Right lung (tissue), 5 donors: Measurements from ENCODE around the gene KCNA2. TPM values are rescaled to one million over a fixed set of nuclear protein-coding genes. Genes with fewer than 3 reads are reported as not detected.

Experiments used
- DNase-seq, 2 donors: peaks; one replicate each; pipeline ENCODE4 v3.0.0-alpha.2; 2013
- polyA plus RNA-seq, 5 donors: library from polyadenylated mRNA; unstranded; fragments of 120-200 nt; gene quantifications; one replicate each; pipeline versions ENCODE4 v1.2.1 to v1.2.3, GENCODE V29; 2013; ENCODE audit warnings: inconsistent platforms in 1 of 5, low replicate concordance in 1 of 5; ENCODE audit not compliant: insufficient read length in 5 of 5, insufficient read depth in 1 of 5

Gene KCNA2
- polyA plus RNA-seq, 5 donors, result 0.62 to 0.99 (median 0.81) TPM

DNA sequence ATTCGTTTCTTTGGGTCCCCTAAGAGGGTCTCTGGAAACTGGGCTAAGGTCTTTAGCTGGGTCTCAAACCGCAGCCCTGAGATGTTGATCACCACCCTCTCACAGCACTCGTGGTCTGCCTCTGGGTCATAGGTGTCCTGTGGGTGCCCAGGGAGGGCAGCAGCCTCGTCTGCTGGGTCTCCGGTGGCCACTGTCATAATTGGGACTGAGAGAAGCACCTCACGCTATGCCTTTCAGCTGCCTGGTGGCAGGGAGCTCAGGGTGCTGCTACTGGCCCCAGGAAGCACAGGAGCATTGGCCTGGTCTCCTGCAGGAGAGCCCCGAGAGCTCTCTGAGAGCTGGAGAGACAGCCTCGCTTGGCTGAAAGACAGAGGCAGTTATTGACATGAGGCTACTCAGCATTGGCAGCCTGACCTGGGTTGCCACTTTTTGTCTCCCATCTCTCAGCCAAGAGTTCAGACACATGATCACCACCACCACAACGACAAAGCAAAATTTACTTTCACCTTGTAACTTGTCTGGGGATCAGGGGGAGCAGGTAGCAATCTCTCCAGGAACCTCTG is 1.5 kb downstream of the KCNA2 start:
- DNase-seq, result no peak

DNA sequence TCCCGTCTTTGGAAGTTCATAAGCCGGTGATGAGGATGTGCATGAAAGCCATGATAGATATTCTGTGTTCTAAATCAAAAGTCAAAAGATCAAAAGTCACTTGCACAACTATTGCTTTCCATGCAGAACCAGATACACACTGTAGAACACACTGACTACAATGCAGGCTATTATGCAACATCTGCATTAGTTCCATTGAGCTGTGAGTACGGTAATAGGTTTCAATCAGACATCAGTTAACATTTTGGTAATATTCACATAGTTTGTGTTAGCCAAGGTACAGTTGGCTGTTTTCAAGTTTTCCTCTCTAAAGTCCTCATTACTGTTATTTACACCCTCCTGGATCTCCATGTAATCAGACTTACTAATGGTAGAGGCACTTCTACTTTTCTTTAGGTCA is 3.1 kb downstream of the KCNA2 start:
- no peak for DNase-seq

DNA sequence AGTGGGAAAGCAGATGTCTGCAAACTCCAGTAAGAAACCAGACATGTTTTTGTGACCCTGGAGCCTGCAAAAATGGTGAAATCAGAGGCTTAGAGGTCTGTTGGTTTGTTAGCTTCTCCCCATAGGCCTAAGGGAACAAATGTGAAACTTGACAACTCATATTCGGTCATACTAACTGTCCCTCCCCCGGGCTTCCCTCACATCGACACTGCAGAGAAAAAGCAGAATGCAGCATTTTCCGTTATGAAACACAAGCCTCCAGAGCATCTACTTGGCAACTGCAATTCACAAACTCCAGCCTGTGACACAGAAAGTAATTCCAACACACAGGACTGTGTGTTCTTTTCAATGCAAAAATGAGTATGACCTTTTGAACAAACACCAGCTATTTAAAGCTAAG is 3.7 kb downstream of the KCNA2 start:
- DNase-seq, result no peak

DNA sequence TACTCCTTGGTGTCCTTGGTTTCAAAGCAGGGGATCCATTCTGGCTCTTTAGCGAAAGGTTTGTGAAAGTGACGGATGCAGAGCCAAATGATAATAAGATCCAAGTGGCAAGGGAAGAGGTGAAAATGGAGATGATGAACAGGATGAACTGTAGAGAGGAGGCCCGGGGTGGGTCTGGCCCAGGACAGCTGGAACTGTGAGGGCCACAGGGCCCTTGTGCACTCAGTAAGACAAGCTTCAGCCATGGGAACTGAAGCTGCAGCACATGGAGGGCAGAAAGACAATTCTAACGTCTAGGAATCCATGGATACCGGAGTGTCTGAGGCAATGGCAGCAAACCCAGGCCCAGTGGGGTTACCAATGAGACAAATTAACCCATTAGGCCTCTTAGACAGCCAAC is 4.8 kb downstream of the KCNA2 start:
- no peak for DNase-seq

DNA sequence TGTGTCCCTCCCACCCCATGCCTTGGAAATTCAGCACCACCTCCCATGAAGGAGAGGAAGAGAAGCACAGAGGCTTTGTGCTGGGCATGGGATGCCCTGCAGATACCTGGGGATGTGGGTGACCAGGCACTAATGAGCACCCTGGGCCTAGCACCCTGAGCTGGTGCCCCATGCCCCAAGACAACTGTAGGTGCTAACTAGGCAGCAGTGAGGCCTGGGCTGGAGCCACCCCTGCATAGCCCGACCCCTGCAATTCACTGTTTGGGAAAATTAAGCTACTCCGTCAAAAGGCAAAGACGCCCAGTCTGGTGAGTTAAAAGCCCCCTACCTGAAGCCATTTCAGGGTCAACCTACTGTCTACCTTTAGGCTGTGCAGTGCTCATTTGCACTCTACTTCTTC is 5.4 kb downstream of the KCNA2 start:
- no peak for DNase-seq

DNA sequence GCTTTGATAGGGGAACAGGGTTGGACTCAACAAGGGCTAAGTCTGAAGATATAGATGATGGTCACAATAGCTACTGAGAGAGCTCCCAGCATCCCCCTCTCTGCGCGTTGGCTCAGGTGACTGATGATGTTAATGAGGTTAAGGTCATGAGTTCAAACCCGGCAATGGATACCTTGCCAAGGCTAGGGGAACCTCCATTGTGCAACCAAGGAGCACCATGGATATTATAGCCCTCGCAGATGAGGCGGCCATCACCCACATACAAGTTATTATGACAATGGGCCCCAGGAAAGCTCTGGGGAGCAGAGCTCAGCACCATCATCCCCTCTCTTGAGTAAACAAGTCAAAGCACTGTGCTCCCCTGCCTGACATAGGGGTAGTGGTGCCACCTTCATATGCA is 8.2 kb downstream of the KCNA2 start:
- no peak for DNase-seq

DNA sequence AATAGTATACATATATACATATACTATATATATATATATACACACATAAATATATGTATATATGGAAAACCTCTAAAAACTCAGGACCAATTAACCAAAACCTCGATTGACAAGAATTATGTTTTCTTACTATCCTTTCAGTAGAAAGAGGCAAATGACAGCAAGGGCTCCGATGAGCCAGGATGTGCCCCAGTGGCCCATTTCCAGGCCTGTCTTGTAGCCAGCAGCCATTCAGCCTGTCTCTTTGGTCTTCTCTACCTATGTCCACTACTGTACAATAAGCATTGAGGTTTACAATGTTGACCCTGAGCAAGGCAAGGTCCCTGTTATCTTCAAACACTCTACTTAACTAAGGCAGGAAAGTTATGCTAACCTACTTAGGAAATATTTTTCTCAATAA is 9.8 kb downstream of the KCNA2 start:
- no peak for DNase-seq

DNA sequence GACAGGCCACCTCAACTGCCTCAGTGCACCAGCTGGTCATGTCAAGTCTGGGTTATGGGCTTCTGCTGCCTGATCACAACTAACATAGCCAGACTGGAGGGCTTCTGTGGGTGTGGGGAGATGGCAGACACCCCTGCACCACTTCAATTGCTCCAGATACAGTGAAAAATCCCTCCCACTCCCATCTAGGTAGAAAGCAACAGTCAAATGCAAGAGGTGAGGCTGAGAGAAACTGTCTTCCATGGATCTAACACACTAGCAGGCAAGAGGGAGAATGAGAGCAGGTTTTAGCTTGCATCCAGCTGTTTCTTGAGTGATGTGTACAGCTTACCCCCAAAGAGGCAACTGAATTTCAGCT is 10.8 kb downstream of the KCNA2 start:
- no peak for DNase-seq

DNA sequence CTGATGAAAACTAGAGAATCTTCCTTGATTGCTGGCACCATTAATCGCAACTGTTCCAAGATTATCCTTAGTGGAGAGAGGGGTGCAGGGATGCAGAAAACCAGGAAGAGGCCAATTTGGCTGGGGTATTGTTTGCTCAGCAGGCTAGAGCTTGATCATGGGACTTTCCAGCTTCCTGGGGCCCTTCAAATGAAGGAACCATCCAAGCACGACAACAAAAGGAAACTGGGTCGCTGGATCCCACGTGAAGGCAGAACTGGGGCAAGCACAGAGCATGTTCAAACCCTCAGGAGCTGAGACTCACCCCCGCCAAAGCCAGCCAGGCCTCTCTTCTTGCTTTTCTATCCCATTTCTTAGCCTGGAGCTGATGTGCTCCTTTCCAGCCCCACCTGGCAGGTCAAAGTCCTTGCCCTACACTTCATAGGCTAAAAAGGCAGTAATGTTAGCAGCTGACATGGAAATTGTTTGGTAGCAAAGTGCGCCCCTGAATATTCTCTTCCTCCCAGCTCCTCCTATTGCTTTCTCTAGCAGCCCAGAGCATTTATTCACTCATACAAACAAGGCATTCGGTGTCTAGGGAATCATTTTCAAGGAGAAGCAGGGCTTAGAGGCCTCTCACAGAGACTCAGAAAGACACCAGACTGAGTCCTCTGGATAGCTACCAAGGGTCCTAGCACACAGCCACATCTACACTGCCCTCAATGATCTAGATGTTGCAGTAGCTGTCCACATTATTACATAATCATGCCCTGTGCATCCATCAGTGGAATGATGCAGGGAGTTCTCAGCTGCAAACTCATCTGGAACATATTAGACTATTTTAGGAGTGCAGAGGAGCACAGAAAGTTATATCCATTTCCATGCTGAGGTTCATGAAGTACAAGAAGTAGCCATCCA is 11.5 kb downstream of the KCNA2 start:
- no peak for DNase-seq

DNA sequence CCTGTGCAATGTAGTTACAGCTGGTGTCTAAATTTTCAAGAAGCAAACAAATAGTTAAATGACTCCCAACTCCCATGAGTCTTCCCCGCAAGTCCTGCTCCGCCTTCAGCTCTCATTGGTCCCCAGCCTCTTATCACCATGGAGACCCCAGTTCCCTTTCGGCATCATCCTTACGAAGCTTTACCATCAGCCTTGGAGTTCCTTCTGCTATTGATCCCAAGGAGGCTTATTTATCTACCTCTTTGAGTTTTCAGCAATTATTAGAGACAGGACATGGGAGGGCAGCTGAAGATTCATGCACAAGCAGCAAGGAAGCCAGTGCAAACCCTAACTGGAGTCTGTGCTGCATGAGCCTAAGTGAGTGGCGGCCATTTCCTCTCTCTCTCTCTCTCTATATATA is 12.3 kb downstream of the KCNA2 start:
- DNase-seq, result no peak

DNA sequence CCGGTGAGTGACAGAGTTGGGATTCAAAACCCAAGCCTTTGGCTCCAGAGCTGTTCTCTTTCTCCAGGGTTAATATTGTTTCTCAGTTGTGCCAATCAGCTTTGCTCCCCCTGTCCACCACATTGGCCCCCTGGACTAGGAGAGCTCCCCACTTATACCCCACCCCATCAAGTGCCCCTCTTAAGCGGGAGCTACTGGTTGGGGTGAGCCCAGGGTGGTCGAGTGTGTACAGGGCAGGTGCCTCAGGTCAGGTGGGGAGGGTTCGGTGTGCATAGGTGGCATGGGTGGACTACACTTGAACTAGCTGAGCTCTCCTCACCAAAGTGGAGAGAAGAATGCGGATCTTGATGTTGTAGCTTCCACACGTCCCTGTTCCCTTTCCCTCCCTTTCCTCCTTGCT is 14.2 kb downstream of the KCNA2 start:
- DNase-seq, result no peak

DNA sequence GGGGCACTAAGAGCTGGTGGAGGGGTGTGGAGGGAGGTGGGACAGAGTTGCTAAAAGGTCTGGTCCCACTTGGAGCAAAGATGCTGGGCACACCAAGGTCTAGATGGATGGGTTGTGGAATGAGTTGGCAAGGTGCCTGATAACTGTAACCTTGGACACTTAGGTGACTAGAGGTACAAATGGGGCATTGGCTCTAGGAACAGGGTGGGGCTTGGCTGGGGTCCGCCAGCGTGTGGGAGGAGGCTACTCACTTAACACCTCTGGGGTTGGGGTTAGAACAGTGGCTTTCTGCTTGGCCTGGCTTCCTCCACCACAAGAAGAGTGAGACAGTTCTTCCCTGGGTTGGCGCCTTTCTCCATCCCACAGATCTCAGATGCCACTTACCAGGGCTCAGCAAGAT is 17.2 kb downstream of the KCNA2 start:
- no peak for DNase-seq

DNA sequence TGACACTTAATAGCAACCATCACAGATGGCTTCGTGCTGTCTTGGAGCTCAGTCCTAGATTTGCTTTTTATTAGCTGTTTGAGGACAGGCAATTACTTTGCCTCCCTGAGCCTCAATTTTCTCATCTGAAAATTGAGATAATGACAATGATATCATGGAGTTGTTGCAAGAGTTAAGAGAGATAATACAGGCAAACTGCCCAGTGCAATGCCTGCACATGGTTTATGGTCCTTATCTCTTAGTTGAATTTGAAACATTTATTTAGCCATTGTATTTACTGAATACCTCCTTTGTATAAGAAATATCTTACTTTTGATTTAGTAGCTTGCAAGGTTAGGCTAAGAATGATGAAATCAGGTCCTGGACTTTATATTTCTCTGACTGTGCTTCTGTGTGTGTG is 17.7 kb downstream of the KCNA2 start:
- DNase-seq, result no peak

DNA sequence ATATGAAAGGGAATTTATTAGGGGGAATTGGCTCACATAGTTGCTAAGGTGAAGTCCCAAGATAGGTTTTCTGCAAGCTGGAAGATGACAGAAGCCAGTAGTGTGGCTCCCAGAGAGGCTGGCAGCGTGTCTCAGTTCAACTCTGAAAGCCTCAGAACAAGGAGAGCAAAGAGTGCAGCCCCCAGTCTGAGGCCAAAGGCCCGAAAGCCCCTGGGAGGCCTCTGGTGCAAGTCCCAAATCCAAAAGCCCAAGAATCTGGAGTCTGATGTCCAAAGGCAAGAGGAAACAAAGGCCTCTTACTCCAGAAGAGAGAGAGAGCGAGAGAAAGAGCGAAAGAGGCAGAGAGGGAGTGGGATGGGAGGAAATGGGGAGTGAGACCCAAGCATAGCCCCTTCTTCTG is 18.3 kb downstream of the KCNA2 start:
- DNase-seq, result no peak

DNA sequence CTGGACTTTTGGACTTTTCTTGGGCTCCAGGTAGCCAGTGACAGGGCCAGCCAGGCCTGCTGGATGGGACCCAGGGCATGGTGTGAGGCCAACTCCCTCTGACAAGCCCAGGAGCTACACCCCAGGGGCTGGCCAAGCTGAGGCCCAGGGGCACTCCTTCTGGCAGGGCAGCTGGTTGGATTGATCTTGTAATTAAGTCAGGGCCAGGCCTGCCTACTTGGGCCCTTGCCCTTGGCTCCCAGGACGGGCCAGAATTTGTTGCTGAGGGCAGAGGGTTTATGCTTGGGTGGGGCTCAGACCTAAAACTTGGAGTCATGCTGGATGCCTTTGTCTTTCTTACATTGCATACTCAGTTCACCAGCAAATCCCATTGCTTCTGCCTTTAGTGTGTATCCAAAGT is 20.7 kb downstream of the KCNA2 start:
- DNase-seq, result no peak

DNA sequence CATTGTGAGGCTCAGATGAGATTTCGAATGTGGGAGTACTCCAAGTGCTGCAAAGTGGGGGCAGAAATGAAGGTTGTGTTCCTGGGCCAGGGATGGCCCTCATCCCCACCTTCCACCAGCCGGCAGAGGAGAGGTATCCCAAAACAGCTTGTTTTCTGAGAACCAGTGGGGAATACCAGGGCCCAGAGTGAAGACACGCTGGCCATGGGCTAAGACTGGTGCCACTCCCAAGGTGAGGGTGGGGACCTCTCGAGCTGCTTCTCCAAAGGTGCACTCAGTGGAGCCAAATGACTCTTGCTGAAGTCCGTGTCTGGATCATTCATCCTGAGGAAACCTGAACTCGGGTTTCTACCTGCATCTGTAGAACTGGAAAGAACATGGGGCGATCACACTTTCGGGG is 22.1 kb downstream of the KCNA2 start:
- no peak for DNase-seq

DNA sequence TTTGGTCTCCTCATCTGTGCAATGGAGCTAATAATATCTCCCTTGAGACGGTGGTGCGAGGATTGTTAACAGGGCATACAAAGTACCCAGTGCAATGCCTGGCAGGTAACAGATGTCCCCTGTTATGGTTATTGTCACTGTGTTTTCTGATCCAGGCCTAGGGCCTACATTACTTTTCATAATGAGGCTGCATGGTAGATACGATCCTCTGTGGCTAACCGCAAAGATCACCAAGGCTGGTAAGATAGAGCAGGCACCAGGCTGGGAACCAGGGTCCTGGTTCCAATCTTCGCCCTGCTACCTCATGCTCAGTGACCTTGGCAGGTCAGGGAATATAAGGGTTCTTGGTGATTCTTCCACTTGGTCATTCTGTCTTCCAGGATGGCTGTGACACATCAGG is 22.7 kb downstream of the KCNA2 start:
- no peak for DNase-seq

DNA sequence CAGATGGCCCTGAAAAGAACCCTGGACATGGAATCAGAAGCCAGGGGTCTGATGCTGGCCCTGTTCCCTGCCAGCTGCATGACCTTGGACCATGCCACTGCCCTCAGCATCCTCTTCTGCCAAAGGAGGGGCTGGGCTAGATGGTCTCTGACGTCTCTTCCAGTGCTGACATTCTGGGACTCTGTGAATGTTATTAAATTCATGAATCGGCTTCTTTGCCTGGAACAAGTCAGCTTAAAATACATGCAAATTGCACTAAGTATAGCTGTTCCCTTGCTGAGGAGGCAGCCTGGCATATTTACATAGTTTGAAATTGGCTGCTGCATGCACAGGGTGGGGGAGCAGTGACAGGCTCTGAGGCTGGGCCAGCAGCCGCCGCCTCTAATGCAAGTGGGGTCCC is 23.8 kb downstream of the KCNA2 start:
- no peak for DNase-seq

DNA sequence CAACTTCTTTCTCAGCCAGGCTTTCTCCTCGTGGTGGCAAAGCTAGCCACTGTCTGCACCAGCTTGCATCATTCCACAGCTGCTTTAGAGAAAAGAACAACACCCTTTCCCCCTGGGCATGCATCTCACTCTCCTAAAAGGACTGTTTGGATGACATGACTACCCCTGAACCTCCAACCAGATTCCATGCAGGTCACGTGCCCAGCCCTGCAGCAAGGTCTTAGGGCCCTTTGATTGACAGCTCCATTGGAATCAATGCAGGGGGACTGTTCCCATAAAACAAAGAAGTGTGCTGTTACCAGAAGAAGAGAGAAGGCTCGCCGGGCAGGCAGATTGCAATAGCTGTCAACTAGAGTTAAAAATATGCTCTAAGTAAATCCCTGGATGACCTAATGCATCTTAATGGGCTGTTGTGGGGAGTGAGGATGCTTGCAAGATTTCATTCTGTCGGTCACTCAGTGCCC is 24.4 kb downstream of the KCNA2 start:
- DNase-seq, result no peak

DNA sequence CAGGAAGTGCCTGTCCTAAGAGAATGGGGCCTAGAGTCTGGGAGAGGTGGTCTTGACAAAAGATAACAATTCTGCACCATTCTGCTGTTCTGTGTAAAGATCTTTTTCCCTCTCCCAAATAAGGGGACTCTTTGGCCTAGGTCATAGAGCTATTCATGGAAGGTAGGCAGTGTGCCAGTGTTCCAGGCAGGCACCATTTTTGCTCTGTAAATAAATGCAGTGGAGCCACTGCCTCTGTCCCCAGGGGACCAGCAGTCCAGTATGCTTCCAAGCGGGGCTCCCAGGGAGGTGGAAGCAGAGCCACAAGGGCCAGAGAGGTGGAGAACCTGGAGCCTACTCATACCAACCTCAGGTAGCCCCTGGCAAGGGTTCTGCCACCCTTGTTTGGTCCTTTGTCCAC is 25.9 kb downstream of the KCNA2 start:
- DNase-seq, result no peak

DNA sequence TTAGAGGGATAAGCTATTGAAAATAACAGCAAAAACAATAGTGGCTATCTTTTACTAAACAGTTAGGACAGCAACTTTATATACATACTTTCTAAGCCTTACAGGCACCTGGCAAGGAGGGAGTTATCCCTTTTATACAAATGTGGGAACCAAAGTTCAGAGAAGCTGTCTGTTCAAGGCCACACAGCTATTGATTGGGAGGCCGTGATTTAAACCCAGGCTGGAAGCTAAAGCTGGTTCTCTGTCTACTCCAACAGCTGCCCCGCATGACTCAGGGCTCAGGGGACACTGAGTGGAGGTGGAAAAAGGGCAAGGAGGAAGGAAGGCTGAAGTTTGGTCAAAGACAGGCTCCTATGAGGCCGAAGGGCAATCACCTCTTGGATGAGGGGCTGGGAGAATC is 26.7 kb downstream of the KCNA2 start:
- DNase-seq, result no peak

DNA sequence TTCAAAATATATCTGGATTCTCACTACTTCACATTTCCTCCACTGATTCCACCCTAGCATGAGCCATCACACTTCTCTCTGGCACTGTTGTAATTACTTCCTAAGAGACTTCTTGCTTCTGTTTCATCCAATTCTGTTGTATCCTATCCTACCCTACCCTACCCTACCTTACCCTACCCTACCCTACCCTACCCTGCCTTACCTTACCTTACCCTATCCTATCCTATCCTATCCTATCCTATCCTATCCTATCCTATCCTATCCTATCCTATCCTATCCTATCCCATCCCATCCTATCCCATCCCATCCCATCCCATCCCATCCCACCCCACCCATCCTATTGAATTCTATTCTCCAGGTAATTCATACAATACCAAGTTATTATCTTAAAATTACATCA is 29.7 kb downstream of the KCNA2 start:
- no peak for DNase-seq

DNA sequence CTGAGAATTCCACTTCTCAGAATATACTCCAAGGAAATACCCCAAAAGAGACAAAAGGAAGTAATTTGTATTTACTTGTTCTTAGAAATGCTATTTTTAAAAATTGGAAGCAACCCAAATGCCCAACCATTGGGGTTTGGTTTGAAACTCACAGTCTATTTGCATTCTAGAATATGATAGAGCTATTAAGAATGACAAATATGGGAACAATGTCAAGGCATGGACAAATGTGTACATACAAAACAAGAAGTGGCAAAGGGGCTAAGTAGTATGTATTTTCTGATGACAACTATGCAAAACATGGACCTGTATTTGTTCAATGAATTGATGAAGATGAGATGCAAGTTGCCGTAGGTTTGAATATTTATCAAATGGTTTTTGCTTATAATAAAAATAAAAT is 32.8 kb downstream of the KCNA2 start:
- DNase-seq, result no peak

DNA sequence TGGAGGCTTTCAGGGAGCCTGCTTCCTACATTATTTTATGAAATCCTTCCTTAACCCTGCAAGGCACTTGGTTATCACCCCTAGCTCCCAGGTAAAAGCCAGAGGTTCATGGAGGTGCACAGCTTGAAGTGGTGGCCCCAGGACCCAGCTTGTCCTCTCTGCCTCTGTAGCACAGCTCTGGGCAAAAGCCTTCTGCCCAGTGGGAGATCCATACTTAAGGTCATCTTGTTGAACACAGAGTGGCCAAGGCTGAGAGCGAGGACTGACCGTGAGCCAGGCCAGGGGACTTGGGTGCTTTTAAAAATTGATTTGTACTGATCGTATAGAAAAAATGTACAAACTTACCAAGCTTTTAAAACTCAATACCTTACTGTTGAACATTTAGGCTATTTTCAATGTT is 33.4 kb downstream of the KCNA2 start:
- no peak for DNase-seq
